Gastrocnemius medialis (tissue), 4 donors: ENCODE measurements around the gene ESPNL. TPM values are rescaled to one million over a fixed set of nuclear protein-coding genes. Genes with fewer than 3 reads are reported as not detected.

Experiments
- ATAC-seq, 2 donors: fragments of 150-250 bp; one replicate each; pipeline ENCODE4 v1.9.1; 2016
- DNase-seq, 2 donors: peaks; one replicate each; pipeline ENCODE4 v3.0.0-alpha.2; 2019
- H3K27ac ChIP-seq, 4 donors: fragments of 200-600 bp; sonication (generic); 1 replicate in 1 of 4; 2 replicates in 3 of 4; pipeline ENCODE4 v1.5.1; 2016 to 2018; ENCODE audit warnings: mild to moderate bottlenecking in 2 of 4, moderate library complexity in 1 of 4
- H3K27me3 ChIP-seq, 3 donors: fragments of 200-600 bp; sonication (generic) in 2 of 3; 1 replicate in 1 of 3; 2 replicates in 2 of 3; pipeline versions ENCODE4 v1.5.1 to v1.6.0; 2016 to 2019; ENCODE audit warnings: mild to moderate bottlenecking in 1 of 3, moderate library complexity in 1 of 3
- H3K36me3 ChIP-seq, 2 donors: fragments of 200-600 bp; sonication (generic) in 1 of 2; one replicate each; pipeline ENCODE4 v1.5.1; 2017 to 2018
- H3K4me1 ChIP-seq, 2 donors: fragments of 200-600 bp; sonication (generic) in 1 of 2; one replicate each; pipeline ENCODE4 v1.5.1; 2016 to 2017; ENCODE audit warnings: mild to moderate bottlenecking in 2 of 2
- H3K4me3 ChIP-seq, 4 donors: fragments of 200-600 bp; sonication (generic) in 3 of 4; 1 replicate in 1 of 4; 2 replicates in 3 of 4; pipeline ENCODE4 v1.5.1; 2016 to 2019; ENCODE audit warnings: mild to moderate bottlenecking in 2 of 4
- H3K9me3 ChIP-seq, 3 donors: fragments of 200-600 bp; sonication (generic) in 2 of 3; 1 replicate in 1 of 3; 2 replicates in 2 of 3; pipeline ENCODE4 v1.5.1; 2016 to 2019
- POLR2A ChIP-seq, 2 donors: fragments of 450-650 bp; IDR thresholded peaks; one replicate each; pipeline ENCODE4 v1.6.1; 2017; ENCODE audit warnings: antibody characterized with exemption in 2 of 2, mild to moderate bottlenecking in 2 of 2, moderate library complexity in 2 of 2
- in situ Hi-C, 4 donors: fragments of 200-750 bp; cut with MboI; loops; one replicate each; pipeline versions ENCODE4 v1.15.0 to v1.8.0; 2017; ENCODE audit warnings: low sequenced_read_pairs in 4 of 4
- intact Hi-C: fragments of 100-400 bp; cut with DNase I; formaldehyde crosslinking; loops from one replicate; pipeline ENCODE4 v1.15.1; 2023; ENCODE audit warnings: low total_unique reads
- total RNA-seq, 4 donors: library from RNA; depleted of rRNA; stranded (reverse); fragments of >200 nt; gene quantifications; one replicate each; pipeline versions ENCODE4 v1.1.0 to v1.2.3, GENCODE V29; 2016
- TF ChIP-seq, protein P1 (sequence below), 5 experiments: fragments of 450-650 bp in 3 of 5; fragments of 200-600 bp in 2 of 5; sonication (generic) in 2 of 5; IDR thresholded peaks in 4 of 5; conservative IDR thresholded peaks in 1 of 5; 1 replicate in 4 of 5; 2 replicates in 1 of 5; pipeline ENCODE4 v1.5.1; 2016 to 2019; ENCODE audit warnings: antibody characterized with exemption in 5 of 5, mild to moderate bottlenecking in 3 of 5, moderate library complexity in 3 of 5

ESPNL gene
- total RNA-seq, 4 donors from 2014 or later, result 0.11 TPM; not detected in 3

- intact Hi-C loops, result no loop called here
- in situ Hi-C loops, result no loop called here
Observed at GRCh38 chr2:238090887-238091286, 9.3 kb upstream of the ESPNL start.

GRCh38 chr2:238091436-238092060 lies 8.6 kb upstream of the ESPNL start:
- Histone ChIP-seq H3K4me1 (no peaks in the 10 kb centered on the region), H3K27ac (no peak overlapping the region), H3K9me3 (no peaks in the 10 kb centered on the region), H3K4me3 (no peak overlapping the region), H3K36me3 (no peaks in the 10 kb centered on the region), H3K27me3 (no peaks in the 10 kb centered on the region)
- no peak for TF ChIP-seq POLR2A (IDR thresholded peaks at IDR 0.05)
- TF ChIP-seq, protein P1, sequence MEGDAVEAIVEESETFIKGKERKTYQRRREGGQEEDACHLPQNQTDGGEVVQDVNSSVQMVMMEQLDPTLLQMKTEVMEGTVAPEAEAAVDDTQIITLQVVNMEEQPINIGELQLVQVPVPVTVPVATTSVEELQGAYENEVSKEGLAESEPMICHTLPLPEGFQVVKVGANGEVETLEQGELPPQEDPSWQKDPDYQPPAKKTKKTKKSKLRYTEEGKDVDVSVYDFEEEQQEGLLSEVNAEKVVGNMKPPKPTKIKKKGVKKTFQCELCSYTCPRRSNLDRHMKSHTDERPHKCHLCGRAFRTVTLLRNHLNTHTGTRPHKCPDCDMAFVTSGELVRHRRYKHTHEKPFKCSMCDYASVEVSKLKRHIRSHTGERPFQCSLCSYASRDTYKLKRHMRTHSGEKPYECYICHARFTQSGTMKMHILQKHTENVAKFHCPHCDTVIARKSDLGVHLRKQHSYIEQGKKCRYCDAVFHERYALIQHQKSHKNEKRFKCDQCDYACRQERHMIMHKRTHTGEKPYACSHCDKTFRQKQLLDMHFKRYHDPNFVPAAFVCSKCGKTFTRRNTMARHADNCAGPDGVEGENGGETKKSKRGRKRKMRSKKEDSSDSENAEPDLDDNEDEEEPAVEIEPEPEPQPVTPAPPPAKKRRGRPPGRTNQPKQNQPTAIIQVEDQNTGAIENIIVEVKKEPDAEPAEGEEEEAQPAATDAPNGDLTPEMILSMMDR (IDR thresholded peaks at IDR 0.05 in 4 of 5, conservative IDR thresholded peaks at IDR 0.05 in 1 of 5), result no peak
- in situ Hi-C loops (no loop called here), intact Hi-C loops (no loop called here)
- DNase-seq (no peak), ATAC-seq (no peak)

More at GRCh38 chr2:238090887-238091286, 9.3 kb upstream of the ESPNL start:
- Histone ChIP-seq H3K4me3 (no peak overlapping the region), H3K36me3 (no peaks in the 10 kb centered on the region), H3K4me1 (no peaks in the 10 kb centered on the region), H3K27me3 (no peaks in the 10 kb centered on the region), H3K27ac (no peak overlapping the region), H3K9me3 (no peaks in the 10 kb centered on the region)
- no peak for DNase-seq
- TF ChIP-seq POLR2A (IDR thresholded peaks at IDR 0.05), result no peak
- TF ChIP-seq, protein P1 (IDR thresholded peaks at IDR 0.05 in 4 of 5, conservative IDR thresholded peaks at IDR 0.05 in 1 of 5), result no peak
- no peak for ATAC-seq

DNA sequence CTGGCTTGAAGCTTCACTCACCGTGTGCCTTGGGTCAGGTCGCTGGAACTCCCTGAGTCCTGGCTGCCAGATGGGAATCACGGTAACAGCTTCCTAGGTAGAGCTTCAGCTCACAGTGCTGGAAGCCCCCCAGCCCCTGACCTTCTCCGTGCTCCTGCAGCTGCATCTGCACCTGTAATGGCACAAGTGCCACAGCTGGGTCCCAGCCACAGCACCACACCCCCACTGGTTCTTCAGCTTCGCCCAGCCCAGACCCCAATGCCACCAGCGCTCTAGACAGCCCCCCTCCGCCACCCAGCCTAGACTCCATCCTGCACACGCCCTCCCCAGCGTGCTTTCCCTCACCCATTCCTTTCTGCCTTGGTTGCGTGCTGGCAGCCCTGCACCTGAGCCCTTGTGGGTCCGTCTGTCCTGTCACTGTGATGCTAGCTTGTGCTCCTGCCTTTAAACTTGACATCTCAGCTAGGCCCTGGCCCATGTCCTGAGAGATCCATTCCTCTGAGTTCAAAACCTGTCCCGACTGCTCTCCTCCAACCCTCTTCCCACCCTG lies 7.6 kb upstream of the ESPNL start:
- Histone ChIP-seq H3K27ac (no peak overlapping the region), H3K27me3 (no peaks in the 10 kb centered on the region), H3K4me3 (no peak overlapping the region), H3K36me3 (no peaks in the 10 kb centered on the region), H3K9me3 (no peaks in the 10 kb centered on the region), H3K4me1 (no peaks in the 10 kb centered on the region)
- intact Hi-C loops (no loop called here), in situ Hi-C loops (no loop called here)
- DNase-seq, result no peak
- no peak for ATAC-seq
- no peak for TF ChIP-seq POLR2A (IDR thresholded peaks at IDR 0.05)
- TF ChIP-seq, protein P1 (IDR thresholded peaks at IDR 0.05 in 4 of 5, conservative IDR thresholded peaks at IDR 0.05 in 1 of 5), result no peak

- no peaks in the 10 kb centered on the region for H3K27me3 ChIP-seq
- no peaks in the 10 kb centered on the region for H3K9me3 ChIP-seq
- H3K27ac ChIP-seq, result no peak overlapping the region
- in situ Hi-C loops, result no loop called here
- intact Hi-C loops, result no loop called here
- no peak for DNase-seq
- no peaks in the 10 kb centered on the region for H3K36me3 ChIP-seq
- H3K4me1 ChIP-seq, result no peaks in the 10 kb centered on the region
- no peak for ATAC-seq
- no peak overlapping the region for H3K4me3 ChIP-seq
- no peak for TF ChIP-seq POLR2A (IDR thresholded peaks at IDR 0.05)
- TF ChIP-seq, protein P1 (IDR thresholded peaks at IDR 0.05 in 4 of 5, conservative IDR thresholded peaks at IDR 0.05 in 1 of 5), result no peak
Observed at GRCh38 chr2:238093181-238094140, 6.7 kb upstream of the ESPNL start.
